Upper lobe of left lung (tissue), 4 donors: Measurements from ENCODE around the gene PPAN.

Experiments
- POLR2A ChIP-seq, 4 donors: fragments of 450-650 bp; IDR thresholded peaks; one replicate each; pipeline ENCODE4 v1.5.1; 2016 to 2017; ENCODE audit warnings: antibody characterized with exemption in 4 of 4, mild to moderate bottlenecking in 2 of 4
- TF ChIP-seq, protein P1 (sequence below), 6 experiments: fragments of 450-650 bp in 4 of 6; fragments of 200-600 bp in 2 of 6; sonication (generic) in 2 of 6; IDR thresholded peaks; one replicate each; pipeline ENCODE4 v1.5.1; 2016 to 2019; ENCODE audit warnings: antibody characterized with exemption in 6 of 6

- TF ChIP-seq, protein P1, sequence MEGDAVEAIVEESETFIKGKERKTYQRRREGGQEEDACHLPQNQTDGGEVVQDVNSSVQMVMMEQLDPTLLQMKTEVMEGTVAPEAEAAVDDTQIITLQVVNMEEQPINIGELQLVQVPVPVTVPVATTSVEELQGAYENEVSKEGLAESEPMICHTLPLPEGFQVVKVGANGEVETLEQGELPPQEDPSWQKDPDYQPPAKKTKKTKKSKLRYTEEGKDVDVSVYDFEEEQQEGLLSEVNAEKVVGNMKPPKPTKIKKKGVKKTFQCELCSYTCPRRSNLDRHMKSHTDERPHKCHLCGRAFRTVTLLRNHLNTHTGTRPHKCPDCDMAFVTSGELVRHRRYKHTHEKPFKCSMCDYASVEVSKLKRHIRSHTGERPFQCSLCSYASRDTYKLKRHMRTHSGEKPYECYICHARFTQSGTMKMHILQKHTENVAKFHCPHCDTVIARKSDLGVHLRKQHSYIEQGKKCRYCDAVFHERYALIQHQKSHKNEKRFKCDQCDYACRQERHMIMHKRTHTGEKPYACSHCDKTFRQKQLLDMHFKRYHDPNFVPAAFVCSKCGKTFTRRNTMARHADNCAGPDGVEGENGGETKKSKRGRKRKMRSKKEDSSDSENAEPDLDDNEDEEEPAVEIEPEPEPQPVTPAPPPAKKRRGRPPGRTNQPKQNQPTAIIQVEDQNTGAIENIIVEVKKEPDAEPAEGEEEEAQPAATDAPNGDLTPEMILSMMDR (IDR thresholded peaks at IDR 0.05): no peak
- no peak for TF ChIP-seq POLR2A (IDR thresholded peaks at IDR 0.05)
Measured at GRCh38 chr19:10132905-10133304, 26.7 kb downstream of the PPAN start.
